ENCODE results near the gene NFIB. TPM values are rescaled to one million over a fixed set of nuclear protein-coding genes. Genes with fewer than 3 reads are reported as not detected.

The NFIB gene
- total RNA-seq, 1 experiment from 2014 or later = 3.6 TPM

- H3K4me2 ChIP-seq (ENCODE audit: low read depth, low read length, poor library complexity, severe bottlenecking) = no peak overlapping the region
- H3K4me1 ChIP-seq (ENCODE audit: low read length) = no peaks in the 10 kb centered on the region
- H3K9me2 ChIP-seq (replicated peaks; ENCODE audit: insufficient read depth, low read length) = no peaks in the 10 kb centered on the region
- no peaks in the 10 kb centered on the region for H3K79me2 ChIP-seq (ENCODE audit: low read length)
- no peak overlapping the region for H3K27ac ChIP-seq (ENCODE audit: low read length)
- no peaks in the 10 kb centered on the region for H4K20me1 ChIP-seq (ENCODE audit: insufficient read depth, low read depth, low read length)
- H3K36me3 ChIP-seq (ENCODE audit: insufficient read depth, low read length) = no peaks in the 10 kb centered on the region
- H3K9ac ChIP-seq (ENCODE audit: low read length) = no peak overlapping the region
- H3K4me3 ChIP-seq (ENCODE audit: low read length) = no peak overlapping the region
- H3K27me3 ChIP-seq (ENCODE audit: low read length) = no peaks in the 10 kb centered on the region
- DNase-seq = no peak
- no peak overlapping the region for H2AFZ ChIP-seq (ENCODE audit: low read length)
- H3K9me3 ChIP-seq (ENCODE audit: low read length) = no peaks in the 10 kb centered on the region
Observed at GRCh38 chr9:14188011-14188410, 125.9 kb downstream of the NFIB start.

GRCh38 chr9:14186096-14186495, 127.8 kb downstream of the NFIB start:
- no peaks in the 10 kb centered on the region for H3K36me3 ChIP-seq (ENCODE audit: insufficient read depth, low read length)
- no peaks in the 10 kb centered on the region for H3K79me2 ChIP-seq (ENCODE audit: low read length)
- no peaks in the 10 kb centered on the region for H3K9me2 ChIP-seq (replicated peaks; ENCODE audit: insufficient read depth, low read length)
- peaks cover 1% of the 10 kb centered on the region; the same call in 1 of the 2 replicates for H3K4me1 ChIP-seq (ENCODE audit: low read length)
- no peak overlapping the region for H3K27ac ChIP-seq (ENCODE audit: low read length)
- no peak overlapping the region for H3K4me2 ChIP-seq (ENCODE audit: low read depth, low read length, poor library complexity, severe bottlenecking)
- H3K4me3 ChIP-seq (ENCODE audit: low read length) = no peak overlapping the region
- H2AFZ ChIP-seq (ENCODE audit: low read length) = no peak overlapping the region
- no peaks in the 10 kb centered on the region for H3K27me3 ChIP-seq (ENCODE audit: low read length)
- no peak overlapping the region for H3K9ac ChIP-seq (ENCODE audit: low read length)
- no peaks in the 10 kb centered on the region for H4K20me1 ChIP-seq (ENCODE audit: insufficient read depth, low read depth, low read length)
- DNase-seq = no peak
- no peaks in the 10 kb centered on the region for H3K9me3 ChIP-seq (ENCODE audit: low read length)

GRCh38 chr9:14185016-14185415, 128.9 kb downstream of the NFIB start:
- Histone ChIP-seq H3K4me2 (ENCODE audit: low read depth, low read length, poor library complexity, severe bottlenecking) (no peak overlapping the region), H3K79me2 (ENCODE audit: low read length) (no peaks in the 10 kb centered on the region), H3K9me3 (ENCODE audit: low read length) (no peaks in the 10 kb centered on the region), H3K27me3 (ENCODE audit: low read length) (no peaks in the 10 kb centered on the region), H2AFZ (ENCODE audit: low read length) (no peak overlapping the region), H3K36me3 (ENCODE audit: insufficient read depth, low read length) (no peaks in the 10 kb centered on the region), H3K9ac (ENCODE audit: low read length) (no peak overlapping the region), H4K20me1 (ENCODE audit: insufficient read depth, low read depth, low read length) (no peaks in the 10 kb centered on the region), H3K27ac (ENCODE audit: low read length) (no peak overlapping the region), H3K4me3 (ENCODE audit: low read length) (no peak overlapping the region), H3K4me1 (ENCODE audit: low read length) (peaks cover 2% of the 10 kb centered on the region; the same call in 1 of the 2 replicates), H3K9me2 (replicated peaks; ENCODE audit: insufficient read depth, low read length) (no peaks in the 10 kb centered on the region)
- DNase-seq = no peak

- DNase-seq = no peak
- Histone ChIP-seq H3K4me2 (ENCODE audit: low read depth, low read length, poor library complexity, severe bottlenecking) (no peak overlapping the region), H2AFZ (ENCODE audit: low read length) (no peak overlapping the region), H4K20me1 (ENCODE audit: insufficient read depth, low read depth, low read length) (no peaks in the 10 kb centered on the region), H3K9ac (ENCODE audit: low read length) (no peak overlapping the region), H3K79me2 (ENCODE audit: low read length) (no peaks in the 10 kb centered on the region), H3K9me3 (ENCODE audit: low read length) (no peaks in the 10 kb centered on the region), H3K27me3 (ENCODE audit: low read length) (no peaks in the 10 kb centered on the region), H3K27ac (ENCODE audit: low read length) (no peak overlapping the region), H3K4me1 (ENCODE audit: low read length) (peaks cover 2% of the 10 kb centered on the region; the same call in 1 of the 2 replicates), H3K4me3 (ENCODE audit: low read length) (no peak overlapping the region), H3K9me2 (replicated peaks; ENCODE audit: insufficient read depth, low read length) (no peaks in the 10 kb centered on the region), H3K36me3 (ENCODE audit: insufficient read depth, low read length) (no peaks in the 10 kb centered on the region)
Observed at GRCh38 chr9:14183001-14183400, 130.9 kb downstream of the NFIB start.

- peaks cover 2% of the 10 kb centered on the region; the same call in 1 of the 2 replicates for H3K4me1 ChIP-seq (ENCODE audit: low read length)
- H3K9me3 ChIP-seq (ENCODE audit: low read length) = no peaks in the 10 kb centered on the region
- H3K27ac ChIP-seq (ENCODE audit: low read length) = no peak overlapping the region
- H4K20me1 ChIP-seq (ENCODE audit: insufficient read depth, low read depth, low read length) = no peaks in the 10 kb centered on the region
- H3K9ac ChIP-seq (ENCODE audit: low read length) = no peak overlapping the region
- DNase-seq = no peak
- H2AFZ ChIP-seq (ENCODE audit: low read length) = no peak overlapping the region
- H3K9me2 ChIP-seq (replicated peaks; ENCODE audit: insufficient read depth, low read length) = no peaks in the 10 kb centered on the region
- no peaks in the 10 kb centered on the region for H3K27me3 ChIP-seq (ENCODE audit: low read length)
- H3K36me3 ChIP-seq (ENCODE audit: insufficient read depth, low read length) = no peaks in the 10 kb centered on the region
- H3K79me2 ChIP-seq (ENCODE audit: low read length) = no peaks in the 10 kb centered on the region
- no peak overlapping the region for H3K4me2 ChIP-seq (ENCODE audit: low read depth, low read length, poor library complexity, severe bottlenecking)
- no peak overlapping the region for H3K4me3 ChIP-seq (ENCODE audit: low read length)
Observed at GRCh38 chr9:14180960-14181537, 132.9 kb downstream of the NFIB start.

GRCh38 chr9:14180093-14180959, 133.6 kb downstream of the NFIB start:
- Histone ChIP-seq H3K4me3 (ENCODE audit: low read length) (no peak overlapping the region), H3K4me2 (ENCODE audit: low read depth, low read length, poor library complexity, severe bottlenecking) (no peak overlapping the region), H4K20me1 (ENCODE audit: insufficient read depth, low read depth, low read length) (no peaks in the 10 kb centered on the region), H3K9ac (ENCODE audit: low read length) (no peak overlapping the region), H3K9me3 (ENCODE audit: low read length) (no peaks in the 10 kb centered on the region), H3K4me1 (ENCODE audit: low read length) (peaks cover 2% of the 10 kb centered on the region; the same call in 1 of the 2 replicates), H3K9me2 (replicated peaks; ENCODE audit: insufficient read depth, low read length) (no peaks in the 10 kb centered on the region), H3K27ac (ENCODE audit: low read length) (no peak overlapping the region), H3K79me2 (ENCODE audit: low read length) (no peaks in the 10 kb centered on the region), H2AFZ (ENCODE audit: low read length) (no peak overlapping the region), H3K27me3 (ENCODE audit: low read length) (no peaks in the 10 kb centered on the region), H3K36me3 (ENCODE audit: insufficient read depth, low read length) (no peaks in the 10 kb centered on the region)
- no peak for DNase-seq

GRCh38 chr9:14179449-14179848, 134.5 kb downstream of the NFIB start:
- DNase-seq = no peak
- Histone ChIP-seq H3K9me2 (replicated peaks; ENCODE audit: insufficient read depth, low read length) (no peaks in the 10 kb centered on the region), H3K27ac (ENCODE audit: low read length) (no peak overlapping the region), H3K9me3 (ENCODE audit: low read length) (no peaks in the 10 kb centered on the region), H3K79me2 (ENCODE audit: low read length) (no peaks in the 10 kb centered on the region), H3K4me2 (ENCODE audit: low read depth, low read length, poor library complexity, severe bottlenecking) (no peak overlapping the region), H3K27me3 (ENCODE audit: low read length) (no peaks in the 10 kb centered on the region), H3K4me3 (ENCODE audit: low read length) (no peak overlapping the region), H3K4me1 (ENCODE audit: low read length) (peaks cover 2% of the 10 kb centered on the region; the same call in 1 of the 2 replicates), H3K9ac (ENCODE audit: low read length) (no peak overlapping the region), H3K36me3 (ENCODE audit: insufficient read depth, low read length) (no peaks in the 10 kb centered on the region), H4K20me1 (ENCODE audit: insufficient read depth, low read depth, low read length) (no peaks in the 10 kb centered on the region), H2AFZ (ENCODE audit: low read length) (no peak overlapping the region)

- Histone ChIP-seq H3K4me3 (ENCODE audit: low read length) (no peak overlapping the region), H3K27ac (ENCODE audit: low read length) (no peak overlapping the region), H3K4me2 (ENCODE audit: low read depth, low read length, poor library complexity, severe bottlenecking) (no peak overlapping the region), H3K9me3 (ENCODE audit: low read length) (no peaks in the 10 kb centered on the region), H4K20me1 (ENCODE audit: insufficient read depth, low read depth, low read length) (no peaks in the 10 kb centered on the region), H3K36me3 (ENCODE audit: insufficient read depth, low read length) (no peaks in the 10 kb centered on the region), H2AFZ (ENCODE audit: low read length) (no peak overlapping the region), H3K79me2 (ENCODE audit: low read length) (no peaks in the 10 kb centered on the region), H3K9ac (ENCODE audit: low read length) (no peak overlapping the region), H3K9me2 (replicated peaks; ENCODE audit: insufficient read depth, low read length) (no peaks in the 10 kb centered on the region), H3K4me1 (ENCODE audit: low read length) (no peaks in the 10 kb centered on the region), H3K27me3 (ENCODE audit: low read length) (no peaks in the 10 kb centered on the region)
- no peak for DNase-seq
Observed at GRCh38 chr9:14175778-14176177, 138.2 kb downstream of the NFIB start.
